KMS-11 (cell line): ENCODE measurements around the gene TAS1R3.

ENCODE experiments used
- H2AFZ ChIP-seq: fragments of 200-600 bp; sonication (generic); 2 replicates; pipeline ENCODE4 v1.6.1; 2016; ENCODE audit warnings: antibody characterized with exemption, mixed run types, low read depth
- H3K27ac ChIP-seq: fragments of 200-600 bp; sonication (generic); 2 replicates; pipeline ENCODE4 v1.6.1; 2016; ENCODE audit warnings: mild to moderate bottlenecking, mixed run types
- H3K27me3 ChIP-seq: fragments of 200-600 bp; sonication (generic); 2 replicates; pipeline ENCODE4 v1.6.1; 2017; ENCODE audit warnings: mild to moderate bottlenecking, low read depth, mixed run types, moderate library complexity; ENCODE audit not compliant: insufficient read depth
- H3K36me3 ChIP-seq: fragments of 200-600 bp; sonication (generic); 2 replicates; pipeline ENCODE4 v1.6.1; 2017; ENCODE audit warnings: mild to moderate bottlenecking, mixed run types; ENCODE audit not compliant: insufficient read depth
- H3K4me1 ChIP-seq: fragments of 200-600 bp; sonication (generic); 2 replicates; pipeline ENCODE4 v1.6.1; 2016; ENCODE audit warnings: mild to moderate bottlenecking, low read depth, mixed run types; ENCODE audit not compliant: poor library complexity, severe bottlenecking
- H3K4me2 ChIP-seq: fragments of 200-600 bp; sonication (generic); 2 replicates; pipeline ENCODE4 v1.7.0; 2016; ENCODE audit warnings: mild to moderate bottlenecking, mixed run types
- H3K4me3 ChIP-seq: fragments of 200-600 bp; sonication (generic); IDR thresholded peaks from 2 replicates; pipeline ENCODE4 v1.6.1; 2017; ENCODE audit warnings: low read depth, low read length, mixed read lengths; ENCODE audit not compliant: insufficient read depth
- H3K79me2 ChIP-seq: fragments of 200-600 bp; sonication (generic); 2 replicates; pipeline ENCODE4 v1.6.1; 2016; ENCODE audit warnings: low read depth, mixed run types; ENCODE audit not compliant: insufficient read depth
- H3K9ac ChIP-seq: fragments of 200-600 bp; sonication (generic); 2 replicates; pipeline ENCODE4 v1.6.1; 2016; ENCODE audit warnings: mild to moderate bottlenecking, mixed run types
- H4K20me1 ChIP-seq: fragments of 200-600 bp; sonication (generic); 2 replicates; pipeline ENCODE4 v1.6.1; 2016; ENCODE audit warnings: mild to moderate bottlenecking, mixed run types; ENCODE audit not compliant: insufficient read depth
- TF ChIP-seq, protein P1 (sequence below): fragments of 200-600 bp; sonication (generic); conservative IDR thresholded peaks from 2 replicates; pipeline ENCODE4 v1.6.1; 2017; ENCODE audit warnings: low read depth, mild to moderate bottlenecking, antibody characterized with exemption, low read length, moderate library complexity, mixed read lengths

TAS1R3 gene

GRCh38 chr1:1298861-1299685 lies 32.0 kb upstream of the TAS1R3 start:
- H3K27me3 ChIP-seq = no peaks in the 10 kb centered on the region
- no peaks in the 10 kb centered on the region for H3K79me2 ChIP-seq
- no peaks in the 10 kb centered on the region; the same call in 1 of the 2 replicates for H4K20me1 ChIP-seq
- no peak overlapping the region for H3K4me2 ChIP-seq
- TF ChIP-seq, protein P1, sequence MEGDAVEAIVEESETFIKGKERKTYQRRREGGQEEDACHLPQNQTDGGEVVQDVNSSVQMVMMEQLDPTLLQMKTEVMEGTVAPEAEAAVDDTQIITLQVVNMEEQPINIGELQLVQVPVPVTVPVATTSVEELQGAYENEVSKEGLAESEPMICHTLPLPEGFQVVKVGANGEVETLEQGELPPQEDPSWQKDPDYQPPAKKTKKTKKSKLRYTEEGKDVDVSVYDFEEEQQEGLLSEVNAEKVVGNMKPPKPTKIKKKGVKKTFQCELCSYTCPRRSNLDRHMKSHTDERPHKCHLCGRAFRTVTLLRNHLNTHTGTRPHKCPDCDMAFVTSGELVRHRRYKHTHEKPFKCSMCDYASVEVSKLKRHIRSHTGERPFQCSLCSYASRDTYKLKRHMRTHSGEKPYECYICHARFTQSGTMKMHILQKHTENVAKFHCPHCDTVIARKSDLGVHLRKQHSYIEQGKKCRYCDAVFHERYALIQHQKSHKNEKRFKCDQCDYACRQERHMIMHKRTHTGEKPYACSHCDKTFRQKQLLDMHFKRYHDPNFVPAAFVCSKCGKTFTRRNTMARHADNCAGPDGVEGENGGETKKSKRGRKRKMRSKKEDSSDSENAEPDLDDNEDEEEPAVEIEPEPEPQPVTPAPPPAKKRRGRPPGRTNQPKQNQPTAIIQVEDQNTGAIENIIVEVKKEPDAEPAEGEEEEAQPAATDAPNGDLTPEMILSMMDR = no peak
- H3K9ac ChIP-seq = no peak overlapping the region
- H3K4me1 ChIP-seq = no peaks in the 10 kb centered on the region
- no peak overlapping the region for H3K4me3 ChIP-seq
- no peak overlapping the region for H3K27ac ChIP-seq
- H3K36me3 ChIP-seq = no peaks in the 10 kb centered on the region
- H2AFZ ChIP-seq = no peak overlapping the region

- Histone ChIP-seq H3K27ac (no peak overlapping the region), H3K4me2 (no peak overlapping the region), H3K4me3 (no peak overlapping the region), H4K20me1 (no peaks in the 10 kb centered on the region; the same call in 1 of the 2 replicates), H3K79me2 (peaks cover 5% of the 10 kb centered on the region), H3K9ac (no peak overlapping the region), H3K36me3 (no peaks in the 10 kb centered on the region), H2AFZ (no peak overlapping the region), H3K27me3 (no peaks in the 10 kb centered on the region), H3K4me1 (peaks cover 5% of the 10 kb centered on the region)
- TF ChIP-seq, protein P1 = peak; percentile 69
These were observed 31.3 kb upstream of the TAS1R3 start for GRCh38 chr1:1299686-1300351.

- no peak overlapping the region for H3K27ac ChIP-seq
These were observed 30.7 kb upstream of the TAS1R3 start for GRCh38 chr1:1300352-1300739.

DNA sequence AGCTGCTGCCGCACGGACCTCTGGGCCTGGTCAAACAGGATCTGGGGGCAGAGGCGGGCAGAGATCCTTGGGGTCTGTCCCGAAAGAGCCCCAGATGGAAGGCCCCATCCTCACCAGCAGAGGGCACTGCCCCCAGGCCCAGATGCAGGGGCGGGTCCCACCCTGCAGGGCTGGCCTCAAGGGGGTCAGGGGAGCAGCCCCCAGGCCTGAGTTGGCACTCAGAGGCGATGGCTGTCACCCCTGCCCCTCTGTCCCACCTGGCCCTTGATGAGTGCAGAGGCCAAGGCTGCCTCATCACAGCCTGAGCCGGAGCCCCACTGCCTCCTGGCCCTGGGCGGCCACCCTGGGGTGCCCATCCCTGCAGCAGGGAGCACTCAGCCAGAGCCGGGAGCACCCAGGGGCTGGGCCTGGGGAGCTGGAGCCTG lies 29.1 kb upstream of the TAS1R3 start:
- H3K27ac ChIP-seq = no peak overlapping the region
- peaks cover 20% of the 10 kb centered on the region for H3K79me2 ChIP-seq
- H2AFZ ChIP-seq = no peak overlapping the region
- no peak overlapping the region for H3K9ac ChIP-seq
- TF ChIP-seq, protein P1 = peak; percentile 53
- no peaks in the 10 kb centered on the region; the same call in 1 of the 2 replicates for H4K20me1 ChIP-seq
- no peaks in the 10 kb centered on the region for H3K27me3 ChIP-seq
- no peak overlapping the region for H3K4me3 ChIP-seq
- H3K4me1 ChIP-seq = peaks cover 17% of the 10 kb centered on the region
- H3K4me2 ChIP-seq = no peak overlapping the region
- no peaks in the 10 kb centered on the region for H3K36me3 ChIP-seq

More at GRCh38 chr1:1300352-1300739, 30.7 kb upstream of the TAS1R3 start:
- H3K4me1 ChIP-seq = peaks cover 10% of the 10 kb centered on the region
- no peaks in the 10 kb centered on the region; the same call in 1 of the 2 replicates for H4K20me1 ChIP-seq
- H3K79me2 ChIP-seq = peaks cover 8% of the 10 kb centered on the region
- H3K27me3 ChIP-seq = no peaks in the 10 kb centered on the region
- H2AFZ ChIP-seq = no peak overlapping the region
- no peaks in the 10 kb centered on the region for H3K36me3 ChIP-seq
- TF ChIP-seq, protein P1 = peak; percentile 30; the same call in 1 of the 2 replicates
- no peak overlapping the region for H3K9ac ChIP-seq
- H3K4me3 ChIP-seq = no peak overlapping the region
- H3K4me2 ChIP-seq = no peak overlapping the region
